IPS-NIHi7 (cell line): ENCODE results near the gene CLIC3.
A peak's percentile ranks its signal among the peaks of the same experiment; 100 is the strongest.
"Not testable (repeated sequence)": the region's sequence is repeated elsewhere in the genome, so short reads cannot be mapped to it uniquely, and the experiment has no call there.

ENCODE experiments used
- DNase-seq: peaks from one replicate; pipeline ENCODE4 v3.0.0; 2012; ENCODE audit warnings: mixed read lengths; ENCODE audit errors: extremely low spot score

CLIC3 gene

DNA sequence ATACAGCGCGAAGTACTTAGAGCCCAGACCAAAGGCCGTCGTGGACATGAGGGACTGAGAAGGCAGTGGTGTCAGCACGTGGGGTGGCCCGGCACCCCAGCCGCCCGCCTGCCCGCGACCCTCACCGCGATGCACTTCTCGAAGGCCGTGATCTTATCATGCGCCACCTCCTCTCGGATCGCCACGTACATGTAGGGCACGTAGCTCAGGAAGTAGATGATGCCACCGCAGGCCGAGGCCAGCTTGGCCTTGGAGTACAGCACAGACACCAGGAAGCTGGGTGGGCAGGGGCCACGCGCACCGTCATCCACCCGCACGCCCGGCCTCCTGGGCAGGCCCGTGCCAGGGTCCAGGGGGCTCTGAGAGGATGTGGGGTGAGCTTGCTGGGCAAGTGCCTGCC is 20.7 kb upstream of the CLIC3 start:
- DNase-seq = no peak

- no peak for DNase-seq
Measured at GRCh38 chr9:137016436-137016835, 20.1 kb upstream of the CLIC3 start.

GRCh38 chr9:137015976-137016375 is 19.6 kb upstream of the CLIC3 start:
- DNase-seq = no peak

- DNase-seq = no peak
Measured at GRCh38 chr9:137015540-137015930, 19.2 kb upstream of the CLIC3 start.

- DNase-seq = no peak
Measured at GRCh38 chr9:137014776-137015539, 18.6 kb upstream of the CLIC3 start.

- no peak for DNase-seq
Measured at GRCh38 chr9:137014166-137014565, 17.8 kb upstream of the CLIC3 start.

DNA sequence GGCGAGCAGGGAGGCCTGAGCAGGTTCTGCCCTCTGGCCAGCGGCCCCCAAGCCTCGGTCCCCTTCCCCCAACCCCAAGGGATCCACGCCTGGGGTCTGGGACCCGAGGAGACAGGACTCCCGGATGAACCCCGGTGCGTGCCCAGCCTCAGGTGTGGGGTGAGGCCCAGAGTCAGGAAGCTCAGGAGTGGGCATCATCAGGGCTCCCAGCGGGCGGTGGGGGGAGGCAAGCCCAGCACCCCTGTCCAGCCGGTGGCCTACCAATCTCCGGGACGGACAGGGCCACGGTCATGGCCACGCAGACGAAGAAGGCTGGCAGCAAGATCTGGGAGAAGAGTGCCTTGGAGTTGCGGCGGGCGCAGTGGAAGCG is 17.2 kb upstream of the CLIC3 start:
- DNase-seq = no peak

DNA sequence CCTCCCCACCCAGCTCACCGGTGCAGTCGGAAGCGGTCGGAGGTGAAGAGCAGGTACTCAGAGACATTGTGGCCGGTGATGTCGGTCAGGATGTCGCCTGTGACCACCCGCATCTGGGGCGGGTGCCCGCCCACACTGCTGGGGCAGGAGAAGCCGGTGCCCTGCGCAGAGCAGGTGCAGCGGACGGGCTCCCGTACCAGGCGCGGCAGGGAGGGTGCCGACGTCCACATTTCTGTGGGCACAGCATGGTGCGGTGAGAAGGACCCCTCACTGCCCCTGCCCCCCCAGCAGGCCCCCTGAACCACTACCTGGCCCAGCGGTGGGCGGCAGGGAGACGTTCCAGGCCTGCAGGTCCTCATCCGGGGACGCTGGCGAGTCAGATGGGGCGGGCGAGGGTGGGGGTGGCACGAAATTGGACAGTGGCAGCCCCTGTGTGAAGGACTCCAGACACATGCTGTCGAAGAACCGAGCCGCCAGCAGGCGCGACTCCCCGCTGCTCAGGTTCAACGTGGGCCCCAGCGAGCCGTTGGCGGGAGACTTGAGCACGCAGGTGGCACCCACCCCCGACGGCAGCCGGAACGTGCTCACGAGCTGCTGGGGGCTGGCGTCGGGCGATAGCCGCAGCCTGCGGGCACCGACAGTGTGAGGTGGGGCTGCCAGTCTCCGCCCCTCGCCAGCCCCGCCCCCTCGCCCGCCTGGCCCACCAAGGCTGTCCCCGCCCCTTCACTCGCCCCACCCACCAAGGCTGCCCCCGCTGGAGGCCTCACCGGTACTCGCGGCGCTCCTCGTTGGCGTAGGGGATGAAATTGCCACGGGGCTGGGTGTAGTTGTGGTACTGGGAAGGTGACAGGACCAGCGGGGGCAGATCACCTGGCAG is 16.6 kb upstream of the CLIC3 start:
- DNase-seq = peak; percentile 90

- no peak for DNase-seq
Measured at GRCh38 chr9:137011907-137012675, 15.7 kb upstream of the CLIC3 start.

GRCh38 chr9:137011156-137011555 is 14.8 kb upstream of the CLIC3 start:
- DNase-seq = no peak

- no peak for DNase-seq
Measured at GRCh38 chr9:137009938-137010732, 13.8 kb upstream of the CLIC3 start.

DNA sequence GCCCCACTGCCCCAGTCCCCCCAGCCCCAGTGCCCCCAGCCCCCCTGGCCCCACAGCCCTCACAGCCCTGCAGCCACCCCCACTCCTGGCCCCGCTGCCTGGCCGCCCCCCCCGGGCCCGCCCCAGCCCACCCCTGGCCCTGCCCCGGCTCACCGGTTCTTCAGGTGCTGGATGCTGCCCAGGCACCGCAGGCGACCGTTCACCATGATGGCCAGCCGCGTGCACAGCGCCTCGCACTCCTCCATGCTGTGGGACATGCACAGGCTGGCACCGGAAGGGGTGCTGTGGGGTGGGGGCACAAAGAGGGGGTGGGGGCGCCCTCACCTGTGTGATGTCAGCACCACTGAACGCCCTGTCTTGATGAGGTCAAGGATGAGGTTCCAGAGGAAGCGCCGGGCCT is 12.8 kb upstream of the CLIC3 start:
- DNase-seq = no peak

DNA sequence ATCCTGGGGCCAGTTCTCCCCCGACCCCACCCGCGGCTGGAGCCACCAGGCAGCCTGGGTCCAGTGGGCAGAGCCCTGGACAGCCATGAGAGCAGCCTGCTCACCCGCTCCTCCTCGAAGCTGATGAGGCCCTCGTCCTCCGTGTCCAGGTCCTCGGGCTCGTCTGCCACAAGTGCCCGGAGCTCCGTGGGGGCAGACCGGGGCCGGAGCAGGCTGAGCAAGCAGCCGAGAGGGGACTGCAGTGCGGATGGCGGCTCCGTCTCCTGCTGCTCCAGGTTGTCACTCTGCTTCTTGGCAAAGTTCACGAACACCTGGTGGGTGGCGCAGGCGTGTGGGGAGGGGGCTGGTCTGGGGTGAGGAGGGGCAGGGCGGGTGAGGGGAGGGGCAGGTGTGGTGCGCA is 11.9 kb upstream of the CLIC3 start:
- DNase-seq = no peak

DNA sequence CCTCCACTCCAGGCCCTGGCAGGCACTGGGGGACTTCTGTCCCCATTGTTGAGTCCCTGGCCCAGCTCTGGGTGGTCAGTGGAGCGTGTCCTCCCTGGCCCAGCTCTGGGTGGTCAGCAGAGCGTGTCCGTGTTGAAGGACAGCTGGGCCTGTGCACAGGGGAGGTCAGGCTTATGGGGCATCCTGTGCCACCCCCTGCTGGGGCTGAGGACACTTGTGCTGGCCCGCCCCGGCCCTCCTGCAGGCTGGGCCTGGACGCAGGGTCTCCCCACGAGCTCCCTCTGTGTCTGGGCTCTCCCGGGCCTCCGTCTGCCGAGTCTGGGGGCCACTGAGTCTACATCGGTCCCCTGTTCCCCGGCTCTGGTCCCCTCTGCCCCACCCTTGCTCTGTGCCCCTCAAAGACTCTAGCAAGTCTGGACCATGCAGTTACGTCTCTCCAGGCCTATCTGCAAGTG is 11.5 kb upstream of the CLIC3 start:
- no peak for DNase-seq

- no peak for DNase-seq
Measured at GRCh38 chr9:137007108-137007815, 10.9 kb upstream of the CLIC3 start.

- no peak for DNase-seq
Measured at GRCh38 chr9:137006116-137007003, 10.0 kb upstream of the CLIC3 start.

DNA sequence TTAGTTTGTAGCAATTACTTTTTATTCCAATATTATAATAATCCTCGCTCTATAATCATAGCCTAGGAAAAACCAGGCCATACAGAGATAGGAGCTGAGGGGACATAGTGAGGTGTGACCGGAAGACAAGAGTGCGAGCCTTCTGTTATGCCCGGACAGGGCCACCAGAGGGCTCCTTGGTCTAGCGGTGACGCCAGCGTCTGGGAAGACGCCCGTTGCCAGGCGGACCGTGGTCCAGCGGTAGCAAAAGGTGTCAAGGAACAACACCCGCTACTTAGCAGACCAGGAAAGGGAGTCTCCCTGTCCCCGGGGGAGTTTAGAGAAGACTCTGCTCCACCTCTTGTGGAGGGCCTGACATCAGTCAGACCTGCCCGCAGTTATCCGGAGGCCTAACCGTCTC is 7.9 kb upstream of the CLIC3 start:
- DNase-seq = not testable (repeated sequence)

DNA sequence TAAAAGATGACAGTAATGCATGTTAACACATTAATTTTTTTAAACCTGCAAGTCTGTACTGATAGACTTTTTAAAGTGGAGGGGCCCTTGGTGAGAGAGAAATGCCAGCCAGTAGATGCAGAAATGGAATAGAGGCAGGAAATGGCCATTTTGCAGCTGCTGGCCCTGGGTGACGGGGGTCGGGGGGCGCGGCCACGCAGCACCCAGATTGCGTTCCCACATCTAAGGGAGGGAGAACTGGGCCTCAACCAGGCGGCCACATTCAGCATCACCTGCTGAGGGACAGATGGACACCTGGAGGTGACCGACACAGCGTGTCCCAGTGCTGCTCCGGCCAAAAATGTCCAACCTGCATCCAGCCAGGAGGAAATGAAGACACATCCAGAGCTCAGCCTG is 6.3 kb upstream of the CLIC3 start:
- no peak for DNase-seq

DNA sequence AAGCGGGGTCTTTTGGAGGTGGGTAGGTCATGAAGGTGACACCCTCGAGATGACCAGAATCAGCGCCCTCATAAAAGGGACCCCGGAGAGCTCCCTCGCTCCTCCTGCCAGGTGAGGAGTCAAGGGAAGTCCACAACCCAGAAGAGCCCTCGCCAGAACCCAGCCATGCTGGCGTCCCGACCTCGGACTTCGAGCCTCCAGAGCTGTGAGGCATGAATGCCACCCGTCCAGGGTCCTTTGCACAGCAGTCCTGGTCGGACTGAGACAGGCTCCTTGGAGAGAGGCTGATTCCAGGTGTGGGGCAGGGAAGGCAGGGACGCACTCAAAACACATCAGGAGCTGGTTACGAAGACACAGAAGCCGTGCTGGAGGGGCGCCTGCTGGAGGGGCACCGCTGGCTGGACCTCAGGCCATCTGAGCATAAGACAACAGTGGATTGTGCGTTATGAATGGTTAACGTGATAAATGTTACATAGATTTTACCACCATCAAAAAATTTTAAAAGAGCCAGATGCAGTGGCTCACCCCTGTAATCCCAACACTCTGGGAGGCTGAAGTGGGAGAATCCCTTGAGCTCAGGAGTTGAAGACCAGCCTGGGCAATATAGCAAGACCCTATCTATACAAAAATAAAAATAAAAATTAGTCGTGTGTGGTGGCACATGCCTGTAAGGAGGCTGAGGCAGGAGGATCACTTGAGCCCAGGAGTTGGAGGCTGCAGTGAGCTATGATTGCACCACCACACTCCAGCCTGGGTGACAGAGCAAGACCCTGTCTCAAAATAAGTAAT is 5.7 kb upstream of the CLIC3 start:
- no peak for DNase-seq
